GM18951 (cell line): ENCODE measurements around the gene NOTCH1.

Source experiments
- POLR2A ChIP-seq: IDR thresholded peaks from 4 replicates; pipeline ENCODE4 v1.6.1; 2011; ENCODE audit warnings: mild to moderate bottlenecking; ENCODE audit not compliant: insufficient read length, insufficient read depth; ENCODE audit errors: extremely low read depth
- in situ Hi-C: fragments of 300-500 bp; cut with MboI; formaldehyde crosslinking; loops from one replicate; pipeline ENCODE4 v1.12.0; 2022; ENCODE audit warnings: low sequenced_read_pairs, mixed read lengths, inconsistent platforms; ENCODE audit not compliant: unreplicated experiment

Gene NOTCH1

DNA sequence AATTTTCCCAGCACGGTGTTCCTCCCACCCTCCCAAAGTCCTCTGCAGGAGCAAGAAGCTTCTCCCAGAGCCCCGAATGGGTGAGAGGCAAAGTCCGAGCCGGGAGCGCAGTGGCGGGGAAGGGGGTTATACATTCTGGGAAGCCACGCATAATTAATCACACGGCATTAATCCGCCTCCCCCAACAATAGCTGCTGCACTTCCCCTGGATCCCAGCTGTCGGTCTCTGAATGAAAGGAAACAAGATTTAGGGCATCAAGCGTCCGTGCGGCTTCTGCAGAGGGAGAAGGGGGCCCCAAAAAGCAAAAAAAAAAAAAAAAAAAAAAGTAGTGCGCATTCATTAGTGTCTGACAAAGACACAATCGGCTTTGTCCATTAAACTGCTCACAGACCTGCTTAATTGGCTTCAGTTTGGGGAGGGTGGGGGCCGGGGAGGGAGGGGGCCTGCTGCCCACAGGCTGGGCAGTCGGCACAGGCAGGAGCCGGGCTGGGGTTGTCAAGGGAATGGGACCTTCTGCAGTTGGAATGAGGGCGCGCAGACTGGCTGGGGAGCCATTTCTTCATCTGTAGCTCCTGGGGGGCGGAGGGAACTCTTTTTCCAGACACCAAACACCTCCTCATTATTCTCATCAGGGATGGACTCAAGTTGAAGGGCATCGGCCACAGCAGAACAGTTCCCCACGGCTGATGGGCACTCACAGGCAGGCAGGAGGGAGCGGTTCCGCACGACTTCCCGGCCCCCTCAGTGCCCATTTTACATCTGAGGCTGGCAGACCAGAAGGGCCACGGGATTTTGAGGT is 3.4 kb downstream of the NOTCH1 start:
- no peak for TF ChIP-seq POLR2A
- in situ Hi-C loops, result no loop called here

DNA sequence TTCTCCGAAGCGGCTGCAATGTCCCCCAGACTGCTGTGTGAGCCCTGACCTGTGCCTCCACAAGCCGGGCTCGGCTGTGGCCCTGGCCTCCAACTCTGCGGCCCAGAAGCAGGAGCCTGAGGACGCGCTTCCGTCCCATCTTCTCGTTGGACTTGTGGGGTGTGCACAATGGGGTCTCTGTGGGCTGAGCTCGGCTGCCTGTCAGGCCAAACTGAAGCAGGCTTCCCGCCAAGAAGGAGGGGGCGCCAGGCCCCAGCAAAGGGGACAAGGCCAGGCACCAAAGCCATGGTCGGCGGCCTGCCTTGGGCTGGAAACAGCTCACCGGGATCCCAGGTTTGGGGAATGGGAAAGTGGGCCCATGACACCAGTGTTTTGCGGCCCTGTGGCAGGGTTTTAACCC is 4.1 kb downstream of the NOTCH1 start:
- in situ Hi-C loops, result no loop called here
- TF ChIP-seq POLR2A, result no peak

DNA sequence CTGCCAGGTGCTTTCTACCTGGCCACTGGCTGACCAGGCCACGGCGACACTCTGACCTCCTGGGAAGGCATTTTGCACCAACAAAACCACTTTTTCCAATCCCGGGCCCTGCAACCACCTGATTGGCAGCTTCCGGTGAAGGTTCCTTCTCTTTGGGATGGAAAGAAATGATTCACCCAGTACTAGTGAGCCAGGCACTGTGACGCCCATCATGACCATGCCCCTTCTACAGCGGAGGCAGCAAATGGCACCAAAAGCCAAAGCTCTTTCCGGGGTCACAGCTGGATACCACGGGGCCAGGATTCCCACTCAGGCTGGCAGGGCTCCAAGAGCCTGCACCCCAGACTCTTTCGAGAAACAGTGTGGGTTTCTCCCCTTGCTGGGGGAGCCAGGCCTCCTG is 4.7 kb downstream of the NOTCH1 start:
- in situ Hi-C loops, result no loop called here
- TF ChIP-seq POLR2A, result no peak

DNA sequence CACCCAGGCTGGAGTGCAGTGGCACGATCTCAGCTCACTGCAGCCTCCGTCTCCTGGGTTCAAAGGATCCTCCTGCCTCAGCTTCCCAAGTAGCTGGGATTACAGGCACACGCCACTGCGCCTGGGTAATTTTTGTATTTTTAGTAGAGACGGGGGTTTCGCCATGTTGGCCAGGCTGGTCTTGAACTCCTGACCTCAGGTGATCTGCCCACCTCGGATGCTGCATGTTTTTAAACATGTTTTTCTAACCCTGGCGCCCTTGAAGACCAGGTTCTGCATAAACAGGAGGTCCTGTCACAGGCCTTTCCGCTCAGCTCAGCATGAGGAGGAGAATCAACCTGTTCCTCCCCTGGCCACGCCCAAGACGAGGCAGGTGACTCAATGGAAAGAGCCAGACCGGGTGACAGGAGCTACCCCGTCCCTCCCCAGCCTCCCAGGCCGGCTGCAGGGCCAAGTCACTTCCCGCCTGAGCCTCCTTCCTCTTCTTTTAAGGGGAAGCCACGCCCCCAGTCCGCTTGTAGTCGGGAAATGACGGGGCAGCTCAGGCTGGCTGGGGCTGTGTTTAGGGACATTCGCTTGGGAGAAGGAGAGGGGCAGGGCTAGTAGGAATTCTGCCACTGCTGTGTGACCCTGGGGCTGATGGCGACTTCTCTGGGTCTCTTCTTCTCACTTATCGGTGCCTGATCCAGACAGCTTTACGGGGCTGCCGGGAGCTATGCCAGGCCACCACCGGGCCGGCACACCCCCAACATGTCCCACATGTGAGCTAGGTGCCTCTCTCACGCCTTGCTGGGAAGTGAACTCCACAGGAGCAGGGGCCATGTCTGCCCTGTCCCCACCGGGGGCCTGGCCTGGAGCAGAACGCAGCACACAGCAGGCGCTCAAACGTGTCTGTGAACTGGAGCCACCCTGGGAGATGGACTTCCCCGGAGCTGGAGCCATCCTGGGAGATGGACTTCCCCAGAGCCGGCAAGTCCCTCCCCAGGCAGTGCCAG is 6.1 kb downstream of the NOTCH1 start:
- TF ChIP-seq POLR2A, result peak; percentile 36
- in situ Hi-C loops, result no loop called here

DNA sequence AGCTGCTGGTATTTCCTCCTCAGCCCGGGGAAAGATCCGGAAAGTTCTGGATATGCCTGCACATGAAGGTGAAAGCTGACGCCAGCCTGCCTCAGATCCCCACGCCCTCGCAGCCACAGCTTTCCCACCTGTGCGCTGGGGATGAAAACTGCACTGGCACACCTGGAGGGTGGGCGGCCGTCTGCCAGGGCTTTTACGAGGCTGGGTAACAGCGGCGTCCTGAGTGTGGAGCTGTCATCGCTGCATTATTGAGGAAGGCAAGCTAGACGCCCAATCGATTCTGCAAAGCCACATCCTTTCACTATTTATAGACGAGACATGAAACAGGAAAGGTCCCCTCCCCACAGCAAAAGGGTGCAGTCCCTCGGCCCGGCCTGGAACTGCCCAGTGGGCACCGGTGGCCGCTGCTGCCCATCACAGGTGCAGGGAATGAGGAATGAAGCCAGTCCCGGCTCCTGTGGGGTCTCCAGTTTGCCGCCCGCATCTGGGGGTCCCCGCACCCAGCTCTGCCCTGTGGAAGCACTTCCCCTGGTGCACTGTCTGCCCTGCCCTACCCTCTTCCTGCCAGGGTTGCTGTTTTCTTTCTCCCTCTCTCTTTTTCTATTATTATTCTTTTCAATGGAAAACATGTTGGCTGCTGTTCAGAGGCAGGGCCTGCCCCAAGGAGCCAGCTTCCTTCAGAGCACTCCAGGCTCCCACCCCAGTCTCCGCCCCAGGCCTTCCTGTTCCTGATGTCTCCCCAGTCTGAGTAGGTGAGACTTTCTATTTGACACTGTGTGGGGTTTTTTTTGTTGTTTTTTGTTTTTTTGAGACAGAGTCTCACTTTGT is 7.0 kb downstream of the NOTCH1 start:
- in situ Hi-C loops, result no loop called here
- TF ChIP-seq POLR2A, result no peak

DNA sequence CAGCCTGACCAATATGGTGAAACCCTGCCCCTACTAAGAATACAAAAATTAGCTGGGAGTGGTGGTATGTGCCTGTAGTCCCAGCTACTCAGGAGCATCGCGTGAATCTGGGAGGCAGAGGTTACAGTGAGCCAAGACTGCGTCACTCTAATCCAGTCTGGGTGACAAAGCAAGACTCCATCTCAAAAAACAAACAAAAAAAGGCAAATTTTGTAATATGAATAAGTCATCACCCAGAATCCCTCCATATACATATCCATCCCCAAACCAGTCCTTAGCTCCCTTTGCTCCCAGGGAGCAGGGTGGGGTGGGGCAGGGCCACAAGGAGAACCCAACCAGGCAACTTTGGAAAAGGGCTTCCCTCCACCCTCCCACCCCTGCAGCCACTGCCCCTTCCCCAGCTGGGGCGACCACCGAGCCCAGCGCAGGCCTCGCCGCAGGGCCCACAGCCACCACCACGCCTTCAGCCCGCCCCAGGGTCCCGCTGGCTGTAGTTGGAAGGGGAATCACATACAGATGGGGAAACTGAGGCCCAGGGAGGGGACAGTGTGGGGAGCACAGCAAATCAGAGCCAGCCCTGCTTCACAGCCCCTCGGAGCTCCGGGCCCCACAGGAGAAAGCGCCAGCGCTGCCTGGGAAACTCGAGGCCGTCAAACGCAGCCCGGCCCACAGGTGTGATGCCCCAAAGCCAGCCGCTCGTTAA is 7.8 kb downstream of the NOTCH1 start:
- TF ChIP-seq POLR2A, result no peak
- in situ Hi-C loops, result no loop called here

DNA sequence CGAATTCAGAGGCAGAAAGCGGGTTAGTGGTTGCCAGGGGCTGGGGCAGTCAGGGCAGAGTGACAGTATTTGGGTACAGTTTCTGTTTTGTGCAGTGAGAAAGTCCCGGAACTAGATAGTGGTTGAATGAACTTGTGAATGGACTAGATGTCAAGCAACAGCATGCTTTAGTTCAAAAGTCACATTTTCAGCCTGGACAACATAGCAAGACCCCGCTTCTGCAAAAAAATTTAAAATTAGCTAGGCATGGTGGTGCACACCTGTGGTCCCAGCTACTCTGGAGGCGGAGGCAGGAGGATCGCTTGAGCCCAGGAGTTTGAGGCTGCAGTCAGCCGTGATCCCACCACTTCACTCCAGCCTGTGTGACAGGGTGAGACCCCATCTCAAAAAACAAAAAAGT is 8.4 kb downstream of the NOTCH1 start:
- TF ChIP-seq POLR2A, result no peak
- in situ Hi-C loops, result no loop called here

DNA sequence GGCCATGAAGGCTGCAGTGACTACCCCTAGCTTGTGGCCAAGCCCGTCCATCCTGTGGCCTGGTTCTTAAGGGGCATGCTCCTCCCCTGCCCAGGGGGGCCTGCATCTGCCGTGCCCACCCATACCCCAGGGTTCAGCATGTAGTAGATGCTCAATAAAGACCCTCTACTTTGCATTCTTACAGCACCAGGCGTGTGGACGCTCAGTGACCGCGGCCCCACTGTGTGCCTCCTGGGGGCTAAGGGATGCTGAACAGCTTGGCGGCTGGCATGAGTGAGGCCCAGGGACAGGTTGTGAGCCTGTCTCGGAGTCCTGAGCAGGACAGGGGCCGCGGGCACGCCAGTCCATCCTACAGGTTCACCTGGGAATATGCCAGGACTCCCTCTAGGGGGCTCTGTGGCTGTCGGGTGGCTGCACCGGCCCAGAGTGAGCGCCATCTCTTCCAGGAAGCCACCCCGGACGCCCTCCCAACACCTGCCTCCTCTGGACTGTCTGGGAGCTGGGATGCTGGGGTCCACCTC is 9.1 kb downstream of the NOTCH1 start:
- no peak for TF ChIP-seq POLR2A
- in situ Hi-C loops, result no loop called here

DNA sequence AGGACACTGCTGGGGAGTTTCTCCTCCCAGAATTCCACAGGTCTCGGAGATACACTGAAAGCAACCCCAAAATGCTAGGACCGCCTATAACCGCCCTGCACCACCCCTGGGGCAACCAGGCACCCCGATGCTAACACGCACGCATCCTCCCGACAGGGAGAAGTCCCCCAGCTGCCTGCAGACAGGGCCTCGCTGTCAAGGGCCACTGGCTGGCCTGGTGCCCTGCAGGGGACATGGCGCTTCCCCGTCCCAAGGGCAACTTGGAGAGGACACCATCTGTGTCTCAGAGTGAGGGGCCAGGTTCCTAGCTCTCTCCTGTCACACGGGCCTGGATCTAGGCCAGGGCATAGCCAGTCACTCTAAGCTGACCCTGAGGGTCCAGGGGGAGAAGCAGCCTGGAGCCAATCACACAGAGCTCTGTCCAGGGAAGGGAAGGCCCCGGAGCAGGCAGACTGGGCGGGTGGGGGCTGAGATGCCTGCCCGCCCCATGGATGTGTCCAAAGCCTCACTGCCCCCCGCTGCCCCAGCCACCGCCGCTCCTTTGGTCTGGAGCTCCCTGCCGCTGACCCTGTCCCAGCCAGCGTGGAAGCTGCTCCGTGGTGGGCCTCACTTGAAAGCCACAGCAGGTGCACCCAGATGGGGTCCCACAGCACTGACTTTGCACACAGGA is 9.7 kb downstream of the NOTCH1 start:
- no peak for TF ChIP-seq POLR2A
- in situ Hi-C loops, result no loop called here

DNA sequence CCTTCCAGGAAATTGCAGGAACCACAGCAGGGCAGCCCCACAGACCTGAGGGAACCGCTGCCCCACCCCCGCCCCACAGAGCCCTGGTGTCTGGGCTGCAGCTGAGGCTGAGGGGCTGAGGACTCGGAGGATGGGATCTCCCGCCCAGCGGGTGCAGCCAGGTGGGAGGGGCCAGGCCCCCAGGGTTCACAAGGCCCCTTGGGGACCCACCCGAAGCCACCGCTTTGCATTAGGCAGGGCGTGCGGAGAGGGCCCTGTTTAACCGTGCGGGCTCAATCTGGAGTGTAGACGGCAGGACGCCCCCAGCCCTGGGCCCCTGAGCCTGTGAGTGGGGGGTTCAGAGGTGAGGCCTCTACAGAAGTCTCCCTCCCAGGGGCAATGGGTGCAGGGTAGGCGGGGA is 10.8 kb downstream of the NOTCH1 start:
- in situ Hi-C loops, result no loop called here

DNA sequence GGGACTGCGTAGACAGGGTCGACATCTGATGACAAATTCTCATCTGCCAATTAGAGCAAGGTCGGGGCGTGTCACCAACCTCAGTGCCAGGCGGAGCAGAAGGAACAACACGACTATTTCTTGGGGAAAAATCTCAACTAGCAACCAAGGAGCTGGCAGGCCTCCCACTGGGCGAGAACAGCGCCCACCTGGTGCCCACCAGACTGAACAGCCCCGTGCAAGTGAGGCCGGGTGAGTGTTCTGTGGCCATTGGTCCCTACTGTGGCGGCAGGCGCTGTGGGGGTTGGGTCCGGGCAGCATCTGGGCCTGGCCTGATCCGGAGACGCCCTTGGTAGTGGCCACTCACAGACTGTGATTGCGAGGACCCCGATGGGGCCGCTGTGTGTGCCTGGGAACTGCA is 11.5 kb downstream of the NOTCH1 start:
- TF ChIP-seq POLR2A, result no peak
- in situ Hi-C loops, result no loop called here

More for the DNA sequence above, 10.8 kb downstream of the NOTCH1 start:
- TF ChIP-seq POLR2A, result no peak

DNA sequence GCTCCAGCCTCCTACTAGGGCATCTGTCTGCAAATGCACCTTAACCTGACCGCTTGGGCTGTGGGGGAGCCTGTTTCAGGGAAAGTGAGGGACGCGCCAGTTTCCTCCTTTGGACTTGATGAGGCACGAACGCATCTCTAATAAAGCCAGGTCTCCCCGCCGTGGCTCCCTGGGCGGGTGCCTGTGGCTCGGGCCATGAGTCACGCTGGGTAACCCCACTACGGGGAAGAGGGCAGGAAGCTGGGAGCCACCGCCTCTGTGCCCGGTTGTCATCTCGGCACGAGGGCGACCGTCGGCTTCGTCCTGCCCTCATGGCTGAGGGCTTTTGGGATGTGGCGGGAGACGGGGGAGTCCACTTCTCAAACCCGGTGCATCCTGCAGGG is 12.1 kb downstream of the NOTCH1 start:
- TF ChIP-seq POLR2A, result no peak
- in situ Hi-C loops, result no loop called here
